ENCODE results near the gene PTPRM. TPM values are rescaled to one million over a fixed set of nuclear protein-coding genes. Genes with fewer than 3 reads are reported as not detected.

PTPRM gene
- total RNA-seq, 2 experiments from 2014 or later, result 2.1 to 3.0 TPM

GRCh38 chr18:7723558-7723957 is 156.4 kb downstream of the PTPRM start:
- Mint-ChIP-seq H3K27ac (no peak overlapping the region), H3K9me3 (no peaks in the 10 kb centered on the region), H3K4me1 (ENCODE audit: low read depth) (no peaks in the 10 kb centered on the region), H3K27me3 (no peaks in the 10 kb centered on the region), H3K36me3 (ENCODE audit: low read depth) (no peaks in the 10 kb centered on the region), H3K4me3 (no peak overlapping the region)
- intact Hi-C loops (cut with micrococcal nuclease), result loop anchor here (10.0 kb wide), 1 partner anchor 61 kb away; no protein-coding TSS in a partner anchor
- CTCF ChIA-PET, result no interaction called here
- DNase-seq (no peak), ATAC-seq (no peak)
- POLR2A ChIA-PET, result no interaction called here
- no peak for TF ChIP-seq CTCF (IDR thresholded peaks at IDR 0.05)

GRCh38 chr18:7725473-7725872 is 158.4 kb downstream of the PTPRM start:
- Mint-ChIP-seq H3K9me3 (no peaks in the 10 kb centered on the region), H3K27me3 (no peaks in the 10 kb centered on the region), H3K36me3 (ENCODE audit: low read depth) (no peaks in the 10 kb centered on the region), H3K4me3 (no peak overlapping the region), H3K27ac (no peak overlapping the region), H3K4me1 (ENCODE audit: low read depth) (no peaks in the 10 kb centered on the region)
- no peak for DNase-seq
- POLR2A ChIA-PET, result no interaction called here
- CTCF ChIA-PET, result no interaction called here
- no peak for ATAC-seq
- intact Hi-C loops (cut with micrococcal nuclease), result loop anchor here (10.0 kb wide), 1 partner anchor 59 kb away; no protein-coding TSS in a partner anchor
- TF ChIP-seq CTCF (IDR thresholded peaks at IDR 0.05), result no peak

- ATAC-seq (no peak), DNase-seq (no peak)
- ChIA-PET CTCF (no interaction called here), POLR2A (no interaction called here)
- Mint-ChIP-seq H3K27ac (no peak overlapping the region), H3K4me1 (ENCODE audit: low read depth) (no peaks in the 10 kb centered on the region), H3K9me3 (no peaks in the 10 kb centered on the region), H3K36me3 (ENCODE audit: low read depth) (no peaks in the 10 kb centered on the region), H3K4me3 (no peak overlapping the region), H3K27me3 (no peaks in the 10 kb centered on the region)
- intact Hi-C loops (cut with micrococcal nuclease), result loop anchor here (10.0 kb wide), 1 partner anchor 59 kb away; no protein-coding TSS in a partner anchor
- TF ChIP-seq CTCF (IDR thresholded peaks at IDR 0.05), result no peak
Measured at GRCh38 chr18:7725897-7726296, 158.8 kb downstream of the PTPRM start.

- CTCF ChIA-PET, result no interaction called here
- POLR2A ChIA-PET, result no interaction called here
- no peaks in the 10 kb centered on the region for H3K4me1 Mint-ChIP-seq (ENCODE audit: low read depth)
- DNase-seq (no peak), ATAC-seq (no peak)
- H3K27me3 Mint-ChIP-seq, result no peaks in the 10 kb centered on the region
- no peaks in the 10 kb centered on the region for H3K36me3 Mint-ChIP-seq (ENCODE audit: low read depth)
- H3K4me3 Mint-ChIP-seq, result no peak overlapping the region
- TF ChIP-seq CTCF (IDR thresholded peaks at IDR 0.05), result no peak
- intact Hi-C loops (cut with micrococcal nuclease), result loop anchor here (10.0 kb wide), 1 partner anchor 58 kb away; no protein-coding TSS in a partner anchor
- H3K9me3 Mint-ChIP-seq, result no peaks in the 10 kb centered on the region
- H3K27ac Mint-ChIP-seq, result no peak overlapping the region
Measured at GRCh38 chr18:7726522-7726921, 159.4 kb downstream of the PTPRM start.

- H3K9me3 Mint-ChIP-seq, result no peaks in the 10 kb centered on the region
- ATAC-seq (no peak), DNase-seq (no peak)
- no peak overlapping the region for H3K27ac Mint-ChIP-seq
- intact Hi-C loops (cut with micrococcal nuclease), result loop anchor here (10.0 kb wide), 1 partner anchor 57 kb away; no protein-coding TSS in a partner anchor
- no peaks in the 10 kb centered on the region for H3K36me3 Mint-ChIP-seq (ENCODE audit: low read depth)
- no peaks in the 10 kb centered on the region for H3K27me3 Mint-ChIP-seq
- TF ChIP-seq CTCF (IDR thresholded peaks at IDR 0.05), result no peak
- POLR2A ChIA-PET, result no interaction called here
- H3K4me3 Mint-ChIP-seq, result no peak overlapping the region
- no peaks in the 10 kb centered on the region for H3K4me1 Mint-ChIP-seq (ENCODE audit: low read depth)
- CTCF ChIA-PET, result no interaction called here
Measured at GRCh38 chr18:7727361-7728076, 160.4 kb downstream of the PTPRM start.

Data from activated CD8-positive, alpha-beta T cell treated with anti-CD3 and anti-CD28 coated beads for 36 hours (primary cell).